SK-N-SH (cell line): ENCODE data around the gene ZNF438. TPM values are rescaled to one million over a fixed set of nuclear protein-coding genes. Genes with fewer than 3 reads are reported as not detected.

Experiments
- CTCF ChIA-PET: fragments of 300-600, 350-600 bp; formaldehyde crosslinking; extraction: SDS; loops from one replicate; lab custom pipeline; 2021; lab: Yijun Ruan, JAX
- POLR2A ChIA-PET: fragments of 350-600 bp; sonication (Branson Sonifier 250); formaldehyde crosslinking; extraction: SDS; loops from one replicate; lab custom pipeline; 2020; ENCODE audit warnings: antibody characterized with exemption, inconsistent platforms; lab: Yijun Ruan, JAX
- DNase-seq: peaks from one replicate; pipeline ENCODE4 v3.0.0; 2012
- H2AFZ ChIP-seq: fragments of 200-600 bp; sonication (generic); 2 replicates; pipeline ENCODE4 v1.8.1; 2016; ENCODE audit warnings: antibody characterized with exemption, mild to moderate bottlenecking, low read depth
- H3F3A ChIP-seq: fragments of 200-600 bp; sonication (generic); replicated peaks from 2 replicates; pipeline ENCODE3; 2016; ENCODE audit warnings: antibody characterized with exemption, mild to moderate bottlenecking; ENCODE audit not compliant: insufficient read depth
- H3K27ac ChIP-seq, 2 experiments: fragments of 200-500 bp in 1 of 2; fragments of 200-600 bp in 1 of 2; sonication (Bioruptor generic) in 1 of 2; sonication (generic), shearing (Covaris generic) in 1 of 2; 2 replicates each; pipeline versions ENCODE4 v1.5.1 to v1.6.1; 2014 to 2016; ENCODE audit warnings: low read depth in 2 of 2, inconsistent platforms in 1 of 2, low read length in 1 of 2, mild to moderate bottlenecking in 1 of 2, mixed read lengths in 1 of 2
- H3K27me3 ChIP-seq: fragments of 200-600 bp; sonication (generic), shearing (Covaris generic); 2 replicates; pipeline ENCODE4 v1.6.1; 2016; ENCODE audit warnings: mixed run types; ENCODE audit not compliant: insufficient read depth
- H3K36me3 ChIP-seq, 2 experiments: fragments of 200-500 bp in 1 of 2; fragments of 200-600 bp in 1 of 2; sonication (Bioruptor generic) in 1 of 2; sonication (generic) in 1 of 2; replicated peaks in 1 of 2; 2 replicates each; pipeline versions ENCODE3 to v1.5.1; 2014 to 2016; ENCODE audit warnings: low read length in 1 of 2, mild to moderate bottlenecking in 1 of 2; ENCODE audit not compliant: insufficient read depth in 2 of 2, control insufficient read depth in 1 of 2
- H3K4me1 ChIP-seq, 2 experiments: fragments of 200-500 bp in 1 of 2; fragments of 200-600 bp in 1 of 2; sonication (Bioruptor generic) in 1 of 2; sonication (generic), shearing (Covaris generic) in 1 of 2; 2 replicates each; pipeline versions ENCODE4 v1.5.1 to v1.6.1; 2014 to 2016; ENCODE audit warnings: low read depth in 1 of 2, low read length in 1 of 2, mixed run types in 1 of 2; ENCODE audit not compliant: insufficient read depth in 2 of 2, control insufficient read depth in 1 of 2
- H3K4me2 ChIP-seq: fragments of 200-600 bp; sonication (generic), shearing (Covaris generic); 2 replicates; pipeline ENCODE4 v1.6.1; 2017; ENCODE audit warnings: mixed run types
- H3K4me3 ChIP-seq, 2 experiments: fragments of 200-500 bp in 1 of 2; fragments of 200-600 bp in 1 of 2; sonication (Bioruptor generic) in 1 of 2; sonication (generic), shearing (Covaris generic) in 1 of 2; 2 replicates each; pipeline versions ENCODE4 v1.5.1 to v1.8.1; 2014 to 2016; ENCODE audit warnings: low read depth in 2 of 2, inconsistent platforms in 1 of 2, low read length in 1 of 2, mild to moderate bottlenecking in 1 of 2, mixed read lengths in 1 of 2, moderate library complexity in 1 of 2
- H3K79me2 ChIP-seq: fragments of 200-600 bp; sonication (generic); 2 replicates; pipeline ENCODE4 v1.8.1; 2017; ENCODE audit warnings: mild to moderate bottlenecking; ENCODE audit not compliant: insufficient read depth
- H3K9ac ChIP-seq: fragments of 200-600 bp; sonication (generic); 2 replicates; pipeline ENCODE4 v1.6.1; 2017; ENCODE audit warnings: mixed run types
- H3K9me2 ChIP-seq: fragments of 200-600 bp; sonication (generic); 2 replicates; pipeline ENCODE4 v1.6.1; 2017; ENCODE audit warnings: mixed run types
- H3K9me3 ChIP-seq: fragments of 200-600 bp; sonication (generic); 2 replicates; pipeline ENCODE4 v1.6.1; 2017; ENCODE audit warnings: mixed run types, mild to moderate bottlenecking, moderate library complexity
- H4K20me1 ChIP-seq: fragments of 200-600 bp; sonication (generic); 2 replicates; pipeline ENCODE4 v1.6.1; 2017; ENCODE audit warnings: mild to moderate bottlenecking, mixed run types; ENCODE audit not compliant: insufficient read depth
- EP300 ChIP-seq, 2 experiments: IDR thresholded peaks; 2 replicates each; pipeline versions ENCODE4 v1.4.0 to v1.6.1; 2012; ENCODE audit warnings: borderline replicate concordance in 1 of 2, low read depth in 1 of 2, low read length in 1 of 2
- FOSL2 ChIP-seq: IDR thresholded peaks from 2 replicates; pipeline ENCODE4 v1.4.0; 2012; ENCODE audit warnings: low read depth, mild to moderate bottlenecking, moderate library complexity, borderline replicate concordance
- FOXM1 ChIP-seq: IDR thresholded peaks from 2 replicates; pipeline ENCODE4 v1.4.0; 2012; ENCODE audit warnings: low read depth, mild to moderate bottlenecking
- IRF3 ChIP-seq: fragments of 150-350 bp; IDR thresholded peaks from 2 replicates; pipeline ENCODE4 v1.6.1; 2016; ENCODE audit warnings: mild to moderate bottlenecking, low read depth, low read length
- MEF2A ChIP-seq: IDR thresholded peaks from 2 replicates; pipeline ENCODE4 v1.4.0; 2012; ENCODE audit warnings: low read depth, borderline replicate concordance
- MXI1 ChIP-seq: IDR thresholded peaks from 2 replicates; pipeline ENCODE4 v1.6.1; 2012; ENCODE audit warnings: mild to moderate bottlenecking, low read depth, low read length, improper control_type of control experiment
- NRF1 ChIP-seq: IDR thresholded peaks from 2 replicates; pipeline ENCODE4 v1.6.1; 2012; ENCODE audit warnings: low read depth, mild to moderate bottlenecking, low read length
- REST ChIP-seq: IDR thresholded peaks from 2 replicates; pipeline ENCODE4 v1.6.1; 2012; ENCODE audit warnings: mild to moderate bottlenecking, low read depth, low read length, moderate library complexity
- RFX5 ChIP-seq: IDR thresholded peaks from 2 replicates; pipeline ENCODE4 v1.6.1; 2012; ENCODE audit warnings: mild to moderate bottlenecking, improper control_type of control experiment, low read length
- RXRA ChIP-seq: IDR thresholded peaks from 2 replicates; pipeline ENCODE4 v1.4.0; 2012; ENCODE audit warnings: low read depth, mild to moderate bottlenecking, borderline replicate concordance
- TEAD4 ChIP-seq: IDR thresholded peaks from 2 replicates; pipeline ENCODE4 v1.4.0; 2012; ENCODE audit warnings: mild to moderate bottlenecking, borderline replicate concordance; ENCODE audit not compliant: insufficient read depth
- USF1 ChIP-seq: IDR thresholded peaks from 2 replicates; pipeline ENCODE4 v1.4.0; 2012; ENCODE audit warnings: low read depth, borderline replicate concordance
- USF2 ChIP-seq: fragments of 150-350 bp; IDR thresholded peaks from 2 replicates; pipeline ENCODE4 v1.6.1; 2017; ENCODE audit warnings: antibody characterized with exemption, low read length, low read depth, borderline replicate concordance
- YY1 ChIP-seq: IDR thresholded peaks from 2 replicates; pipeline ENCODE4 v1.4.0; 2012; ENCODE audit warnings: low read depth, mild to moderate bottlenecking
- ZBTB33 ChIP-seq: IDR thresholded peaks from 2 replicates; pipeline ENCODE4 v1.4.0; 2012; ENCODE audit warnings: low read depth, borderline replicate concordance
- WGBS: methylation state at CpG from one replicate; pipeline ENCODE4 v1.1.6; 2017; ENCODE audit warnings: low lambda C conversion rate; 5-methylcytosine and 5-hydroxymethylcytosine counted together
- polyA plus RNA-seq, 3 experiments: library from polyadenylated mRNA; depleted of rRNA; stranded (reverse); fragments of >200 nt; gene quantifications; 2 replicates each; pipeline ENCODE4 v1.2.3, GENCODE V29; 2012

Gene ZNF438
- polyA plus RNA-seq, 1 of the 3 experiments (the other 2 are of a cell fraction) = 2.1 TPM

GRCh38 chr10:31073996-31074721 lies 42.5 kb upstream of the ZNF438 start:
- ChIA-PET CTCF (no interaction called here), POLR2A (no interaction called here)
- no peaks in the 10 kb centered on the region for H3F3A ChIP-seq
- 0 out of 4 replicates have a peak, but pooled peaks cover 0 to 9% of the 10 kb centered on the region in 2 experiments for H3K4me1 ChIP-seq
- H3K27me3 ChIP-seq = no peaks in the 10 kb centered on the region
- no peaks in the 10 kb centered on the region for H4K20me1 ChIP-seq
- no peaks in the 10 kb centered on the region for H3K9me3 ChIP-seq
- TF ChIP-seq IRF3 (no peak), USF2 (no peak), EP300 (IDR thresholded peaks at IDR 0.05; ENCODE audit: borderline replicate concordance in 1 of 2, low read depth in 1 of 2, low read length in 1 of 2) (no peak), RXRA (no peak), NRF1 (no peak), FOXM1 (no peak), REST (no peak), YY1 (no peak), MXI1 (no peak), TEAD4 (no peak), FOSL2 (no peak), MEF2A (no peak), RFX5 (no peak), USF1 (no peak), ZBTB33 (no peak)
- TF ChIP-seq, all 33 proteins: peak for 0
- WGBS = 87% methylated on average over 5 of the region's 5 CpGs
- DNase-seq = no peak
- Histone ChIP-seq H3K79me2 (no peaks in the 10 kb centered on the region), H3K9ac (no peak overlapping the region), H2AFZ (no peak overlapping the region), H3K4me3 (no peak overlapping the region), H3K4me2 (no peak overlapping the region), H3K36me3 (no peaks in the 10 kb centered on the region), H3K9me2 (no peaks in the 10 kb centered on the region), H3K27ac (no peak overlapping the region)
